ENCODE measurements around the gene TADA2B. TPM values are rescaled to one million over a fixed set of nuclear protein-coding genes. Genes with fewer than 3 reads are reported as not detected.
A peak's percentile ranks its signal among the peaks of the same experiment; 100 is the strongest.

The TADA2B gene
- total and polyA plus RNA-seq, 10 of the 15 experiments (the other 5 are each of a cell fraction or from before 2014, with no cell fraction given): 0.66 to 12.0 (median 5.6) TPM

GRCh38 chr4:7067452-7068278, 24.5 kb downstream of the TADA2B start, which contains the start of gene GRPEL1 (continued):
- TF ChIP-seq ZBED1 (IDR thresholded peaks at IDR 0.05; ENCODE audit: borderline replicate concordance): no peak
- TF ChIP-seq HDAC2 (IDR thresholded peaks at IDR 0.05): 0 out of 2 replicates have a peak, but pooled peaks have one; percentile 79
- 0 out of 2 replicates have a peak, but pooled peaks have one; percentile 43 for TF ChIP-seq NBN (IDR thresholded peaks at IDR 0.05)
- TF ChIP-seq POU2F2 (IDR thresholded peaks at IDR 0.05; ENCODE audit: borderline replicate concordance, low read depth, low read length): no peak; the same call in 2 of the 3 replicates
- peak; percentile 94 for TF ChIP-seq NR2C1 (IDR thresholded peaks at IDR 0.05)
- no peak for TF ChIP-seq ZZZ3 (IDR thresholded peaks at IDR 0.05; ENCODE audit: control insufficient read depth, insufficient read length, low read depth)
- TF ChIP-seq RELB (IDR thresholded peaks at IDR 0.05; ENCODE audit: low read depth): no peak
- TF ChIP-seq RELA (IDR thresholded peaks at IDR 0.05; ENCODE audit: borderline replicate concordance, partially characterized antibody): no peak
- TF ChIP-seq ESRRA (IDR thresholded peaks at IDR 0.05; ENCODE audit: low read length): no peak
- peak; percentile 85; the same call in 1 of the 2 replicates for TF ChIP-seq CHD2 (IDR thresholded peaks at IDR 0.05; ENCODE audit: borderline replicate concordance, low read depth, low read length)
- TF ChIP-seq WRNIP1 (IDR thresholded peaks at IDR 0.05; ENCODE audit: borderline replicate concordance, low read depth, low read length): no peak
- TF ChIP-seq BHLHE40 (IDR thresholded peaks at IDR 0.05; ENCODE audit: borderline replicate concordance in 1 of 2, low read depth in 2 of 2, low read length in 1 of 2): peak; percentile 76 to 88; a peak in 3 of 4 replicates
- TF ChIP-seq PAX8 (IDR thresholded peaks at IDR 0.05): no peak
- TF ChIP-seq TCF12 (IDR thresholded peaks at IDR 0.05; ENCODE audit: low read depth, low read length): 0 out of 2 replicates have a peak, but pooled peaks have one; percentile 20
- TF ChIP-seq SREBF2 (IDR thresholded peaks at IDR 0.05; ENCODE audit: low read length): no peak
- no peak for TF ChIP-seq EP300 (IDR thresholded peaks at IDR 0.05; ENCODE audit: borderline replicate concordance in 1 of 2, control insufficient read depth in 1 of 2, low read depth in 2 of 2, low read length in 2 of 2)
- TF ChIP-seq SKIL (IDR thresholded peaks at IDR 0.05; ENCODE audit: low read depth, poor library complexity, severe bottlenecking): no peak
- no peak for TF ChIP-seq IKZF2 (IDR thresholded peaks at IDR 0.05)
- no peak for TF ChIP-seq SREBF1 (IDR thresholded peaks at IDR 0.05; ENCODE audit: low read length)
- peak; percentile 73; the same call in 1 of the 2 replicates for TF ChIP-seq IRF3 (IDR thresholded peaks at IDR 0.05)
- TF ChIP-seq BCL3 (IDR thresholded peaks at IDR 0.05; ENCODE audit: borderline replicate concordance, insufficient read depth, low read depth, low read length, poor library complexity, severe bottlenecking): peak; percentile 6
- peak; percentile 98 for TF ChIP-seq PBX3 (IDR thresholded peaks at IDR 0.05; ENCODE audit: insufficient replicate concordance, low read depth, low read length)

All from GM12878 (cell line).